Cardiac fibroblast (primary cell): Measurements from ENCODE around the gene CDHR5.

Source experiments
- DNase-seq, 2 donors: peaks; one replicate each; pipeline versions ENCODE4 v3.0.0 to v3.0.0-alpha.2; 2010; ENCODE audit warnings: low read depth in 2 of 2
- H3K4me3 ChIP-seq, 2 donors: replicated peaks in 1 of 2; 1 replicate in 1 of 2; 2 replicates in 1 of 2; pipeline ENCODE4 v1.5.1; 2011; ENCODE audit warnings: low read depth in 2 of 2, low read length in 2 of 2, mild to moderate bottlenecking in 2 of 2, moderate library complexity in 1 of 2
- TF ChIP-seq, protein P1 (sequence below): IDR thresholded peaks from one replicate; pipeline ENCODE4 v1.5.1; 2011; ENCODE audit warnings: low read depth, mild to moderate bottlenecking, low read length, inconsistent platforms

CDHR5 gene

GRCh38 chr11:637593-638521 is 13.1 kb upstream of the CDHR5 start:
- TF ChIP-seq, protein P1, sequence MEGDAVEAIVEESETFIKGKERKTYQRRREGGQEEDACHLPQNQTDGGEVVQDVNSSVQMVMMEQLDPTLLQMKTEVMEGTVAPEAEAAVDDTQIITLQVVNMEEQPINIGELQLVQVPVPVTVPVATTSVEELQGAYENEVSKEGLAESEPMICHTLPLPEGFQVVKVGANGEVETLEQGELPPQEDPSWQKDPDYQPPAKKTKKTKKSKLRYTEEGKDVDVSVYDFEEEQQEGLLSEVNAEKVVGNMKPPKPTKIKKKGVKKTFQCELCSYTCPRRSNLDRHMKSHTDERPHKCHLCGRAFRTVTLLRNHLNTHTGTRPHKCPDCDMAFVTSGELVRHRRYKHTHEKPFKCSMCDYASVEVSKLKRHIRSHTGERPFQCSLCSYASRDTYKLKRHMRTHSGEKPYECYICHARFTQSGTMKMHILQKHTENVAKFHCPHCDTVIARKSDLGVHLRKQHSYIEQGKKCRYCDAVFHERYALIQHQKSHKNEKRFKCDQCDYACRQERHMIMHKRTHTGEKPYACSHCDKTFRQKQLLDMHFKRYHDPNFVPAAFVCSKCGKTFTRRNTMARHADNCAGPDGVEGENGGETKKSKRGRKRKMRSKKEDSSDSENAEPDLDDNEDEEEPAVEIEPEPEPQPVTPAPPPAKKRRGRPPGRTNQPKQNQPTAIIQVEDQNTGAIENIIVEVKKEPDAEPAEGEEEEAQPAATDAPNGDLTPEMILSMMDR = no peak
- peak overlapping the region in 1 of 2 donors; percentile 14 for H3K4me3 ChIP-seq
- no peak for DNase-seq

- TF ChIP-seq, protein P1 = no peak
- peak overlapping the region in 1 of 2 donors; percentile 14 for H3K4me3 ChIP-seq
These were observed 12.5 kb upstream of the CDHR5 start for GRCh38 chr11:637333-637592.

DNA sequence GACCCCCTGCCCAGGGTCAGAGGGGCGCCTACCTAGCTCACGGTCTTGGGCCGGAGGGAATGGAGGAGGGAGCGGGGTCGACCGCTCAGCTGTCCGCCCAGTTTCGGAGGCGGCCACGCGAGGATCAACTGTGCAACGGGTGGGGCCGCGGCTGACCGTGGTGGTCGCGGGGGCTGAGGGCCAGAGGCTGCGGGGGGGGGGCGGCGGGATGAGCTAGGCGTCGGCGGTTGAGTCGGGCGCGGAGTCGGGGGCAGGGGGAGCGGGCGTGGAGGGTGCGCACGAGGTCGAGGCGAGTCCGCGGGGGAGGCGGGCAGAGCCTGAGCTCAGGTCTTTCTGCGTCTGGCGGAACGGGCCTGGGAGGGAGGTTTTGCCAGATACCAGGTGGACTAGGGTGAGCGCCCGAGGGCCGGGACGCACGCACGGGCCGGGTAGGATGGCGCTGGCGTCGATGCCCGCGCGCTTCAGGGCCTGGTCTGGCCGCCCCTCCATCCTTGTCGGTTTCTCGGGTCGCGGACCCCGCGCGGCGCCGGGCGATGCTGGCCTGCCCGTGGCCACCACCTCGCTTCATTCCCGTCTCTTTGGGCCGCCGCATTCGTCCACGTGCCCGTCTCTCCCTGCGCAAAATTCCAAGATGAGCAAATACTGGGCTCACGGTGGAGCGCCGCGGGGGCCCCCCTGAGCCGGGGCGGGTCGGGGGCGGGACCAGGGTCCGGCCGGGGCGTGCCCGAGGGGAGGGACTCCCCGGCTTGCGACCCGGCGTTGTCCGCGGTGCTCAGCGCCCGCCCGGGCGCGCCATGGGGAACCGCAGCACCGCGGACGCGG is 12.0 kb upstream of the CDHR5 start, which contains the start of gene DRD4:
Gene DRD4 (plus strand): TSS at position 759 of the 822 bp plus-strand sequence. CDS start 36 bp downstream, at position 795.
- peak; percentile 25 to 28 for DNase-seq
- TF ChIP-seq, protein P1 = no peak
- peak within 1 kb of the TSS in 1 of 2 donors; percentile 14 for H3K4me3 ChIP-seq

More at GRCh38 chr11:637333-637592, 12.5 kb upstream of the CDHR5 start:
- no peak for DNase-seq

DNA sequence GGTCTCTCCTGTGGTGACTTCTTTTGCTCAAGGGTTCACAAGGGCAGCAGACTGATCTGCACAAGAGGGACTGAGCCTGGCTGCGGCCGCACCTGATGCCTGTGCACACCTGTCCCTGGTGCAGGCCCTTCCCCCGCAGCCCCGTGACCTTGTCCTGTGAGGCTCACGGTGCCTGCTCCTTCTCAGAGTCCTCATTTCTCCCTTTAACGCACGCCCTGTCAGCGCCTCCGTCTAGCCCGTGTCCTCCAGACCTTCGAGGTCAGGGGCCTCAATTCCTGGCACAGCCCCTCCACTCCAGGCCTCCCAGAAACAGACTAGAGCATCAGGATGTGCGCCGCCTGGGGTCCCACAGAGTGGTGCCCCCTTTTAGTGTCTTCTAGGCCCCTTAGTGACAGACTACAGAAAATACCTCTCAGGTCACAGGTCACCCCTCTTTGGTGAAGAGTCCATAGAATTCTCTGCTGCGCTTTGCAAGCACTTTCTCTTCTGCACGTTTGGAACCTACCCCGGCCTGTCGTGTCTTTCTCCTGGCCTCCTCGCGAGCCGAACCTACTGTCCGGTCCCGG is 11.3 kb upstream of the CDHR5 start:
- no peak for DNase-seq
- TF ChIP-seq, protein P1 = no peak
- H3K4me3 ChIP-seq = no peak overlapping the region

DNA sequence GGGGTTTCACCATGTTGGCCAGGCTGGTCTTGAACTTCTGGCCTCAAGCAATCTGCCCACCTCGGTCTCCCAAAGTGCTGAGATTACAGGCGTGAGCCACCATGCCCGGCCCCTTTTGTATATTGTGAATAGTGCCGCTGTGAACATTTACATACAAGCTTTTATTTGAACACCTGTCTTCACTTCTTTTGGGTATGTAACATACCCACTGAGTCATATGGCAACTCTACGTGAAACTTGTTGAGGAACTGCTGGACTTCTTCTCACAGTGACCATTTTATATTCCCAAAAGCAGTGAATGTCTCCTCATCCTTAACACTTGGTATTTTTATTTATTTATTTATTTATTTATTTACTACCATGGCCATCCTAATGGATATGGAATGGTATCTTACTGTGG is 6.1 kb upstream of the CDHR5 start:
- no peak for DNase-seq
- TF ChIP-seq, protein P1 = no peak
- no peak overlapping the region for H3K4me3 ChIP-seq

DNA sequence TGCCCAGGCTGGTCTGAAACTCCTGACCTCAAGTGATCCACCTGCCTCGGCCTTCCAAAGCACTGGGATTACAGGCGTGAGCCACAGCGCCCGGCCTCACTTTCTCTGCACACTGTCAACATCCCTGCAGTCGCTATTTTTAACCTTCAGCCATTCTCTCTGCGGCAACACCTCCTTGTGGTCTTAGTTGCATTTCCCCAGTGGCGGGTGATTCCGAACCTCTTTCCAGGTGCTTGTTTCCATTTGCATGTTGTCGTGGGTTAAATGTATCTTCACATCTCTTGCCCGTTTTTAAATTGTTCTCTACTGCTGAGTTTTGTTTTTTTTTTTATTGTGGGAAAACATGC is 4.5 kb upstream of the CDHR5 start:
- no peak for DNase-seq
- no peak overlapping the region for H3K4me3 ChIP-seq
- TF ChIP-seq, protein P1 = no peak
